ENCODE results near the gene UGT1A9.

GRCh38 chr2:233795735-233796171, 124.1 kb downstream of the UGT1A9 start:
- TF ChIP-seq CTCF (IDR thresholded peaks at IDR 0.05; ENCODE audit: borderline replicate concordance, extremely low read depth, low read length, poor library complexity, severe bottlenecking): no peak
- TF ChIP-seq EZH2 (IDR thresholded peaks at IDR 0.05; ENCODE audit: borderline replicate concordance, low read depth, low read length, severe bottlenecking): no peak

Data from DND-41 (cell line).